CD4-positive, alpha-beta T cell treated with Interleukin-21 for 1 hour (primary cell): ENCODE measurements around the gene ZCCHC24.

ENCODE experiments used
- DNase-seq: peaks from one replicate; pipeline ENCODE4 v3.0.0-alpha.2; 2020

Gene ZCCHC24

GRCh38 chr10:79394664-79395063 lies 50.8 kb downstream of the ZCCHC24 start:
- DNase-seq = no peak

- DNase-seq = no peak
Observed at GRCh38 chr10:79393924-79394610, 51.4 kb downstream of the ZCCHC24 start.

- DNase-seq = no peak
Observed at GRCh38 chr10:79393221-79393923, 52.1 kb downstream of the ZCCHC24 start.

GRCh38 chr10:79392506-79393176 lies 52.8 kb downstream of the ZCCHC24 start:
- DNase-seq = no peak

- DNase-seq = no peak
Observed at GRCh38 chr10:79392020-79392398, 53.4 kb downstream of the ZCCHC24 start.

GRCh38 chr10:79391231-79392019 lies 54.0 kb downstream of the ZCCHC24 start:
- DNase-seq = no peak

GRCh38 chr10:79390551-79391229 lies 54.7 kb downstream of the ZCCHC24 start:
- no peak for DNase-seq

- no peak for DNase-seq
Observed at GRCh38 chr10:79390057-79390456, 55.4 kb downstream of the ZCCHC24 start.

- no peak for DNase-seq
Observed at GRCh38 chr10:79387974-79388850, 57.2 kb downstream of the ZCCHC24 start.

- no peak for DNase-seq
Observed at GRCh38 chr10:79387466-79387973, 57.9 kb downstream of the ZCCHC24 start.

- no peak for DNase-seq
Observed at GRCh38 chr10:79386637-79387465, 58.6 kb downstream of the ZCCHC24 start.

- DNase-seq = no peak
Observed at GRCh38 chr10:79385804-79386531, 59.5 kb downstream of the ZCCHC24 start.

GRCh38 chr10:79385392-79385795 lies 60.0 kb downstream of the ZCCHC24 start:
- DNase-seq = no peak

GRCh38 chr10:79384773-79385391 lies 60.5 kb downstream of the ZCCHC24 start:
- DNase-seq = no peak

GRCh38 chr10:79383974-79384606 lies 61.3 kb downstream of the ZCCHC24 start:
- DNase-seq = no peak

GRCh38 chr10:79382491-79382941 lies 62.9 kb downstream of the ZCCHC24 start:
- no peak for DNase-seq

GRCh38 chr10:79381804-79382221 lies 63.6 kb downstream of the ZCCHC24 start:
- DNase-seq = no peak

- DNase-seq = no peak
Observed at GRCh38 chr10:79380946-79381721, 64.3 kb downstream of the ZCCHC24 start.
